ENCODE results near the gene LRRC70. TPM values are rescaled to one million over a fixed set of nuclear protein-coding genes. Genes with fewer than 3 reads are reported as not detected.

The LRRC70 gene
- total RNA-seq, 1 donor from 2014 or later, result 0.84 TPM

- TF ChIP-seq CTCF (IDR thresholded peaks at IDR 0.05), result no peak
- Mint-ChIP-seq H3K9me3 (no peaks in the 10 kb centered on the region), H3K4me3 (no peak overlapping the region), H3K36me3 (ENCODE audit: low read depth) (peaks cover 20% of the 10 kb centered on the region), H3K4me1 (peaks cover 8% of the 10 kb centered on the region), H3K27ac (no peak overlapping the region), H3K27me3 (no peaks in the 10 kb centered on the region)
- POLR2A ChIA-PET, result no interaction called here
- CTCF ChIA-PET, result no interaction called here
- ATAC-seq (ENCODE audit: low read depth) (no peak), DNase-seq (no peak)
- intact Hi-C loops (cut with micrococcal nuclease), result no loop called here
These were observed 3.4 kb downstream of the LRRC70 start for GRCh38 chr5:62581836-62582597.

- CTCF ChIA-PET, result no interaction called here
These were observed 5.8 kb downstream of the LRRC70 start for GRCh38 chr5:62584391-62584790.

GRCh38 chr5:62585306-62585705 is 6.7 kb downstream of the LRRC70 start:
- peaks cover 2% of the 10 kb centered on the region for H3K4me1 Mint-ChIP-seq
- no peak overlapping the region for H3K4me3 Mint-ChIP-seq
- TF ChIP-seq CTCF (IDR thresholded peaks at IDR 0.05), result no peak
- no peaks in the 10 kb centered on the region for H3K27me3 Mint-ChIP-seq
- ChIA-PET CTCF (no interaction called here), POLR2A (no interaction called here)
- peaks cover 43% of the 10 kb centered on the region for H3K36me3 Mint-ChIP-seq (ENCODE audit: low read depth)
- no peaks in the 10 kb centered on the region for H3K9me3 Mint-ChIP-seq
- H3K27ac Mint-ChIP-seq, result no peak overlapping the region
- intact Hi-C loops (cut with micrococcal nuclease), result no loop called here
- ATAC-seq (ENCODE audit: low read depth), result no peak
- no peak for DNase-seq

More at GRCh38 chr5:62584391-62584790, 5.8 kb downstream of the LRRC70 start:
- no peak for TF ChIP-seq CTCF (IDR thresholded peaks at IDR 0.05)
- Mint-ChIP-seq H3K4me3 (no peak overlapping the region), H3K27ac (no peak overlapping the region), H3K27me3 (no peaks in the 10 kb centered on the region), H3K9me3 (no peaks in the 10 kb centered on the region), H3K4me1 (peaks cover 2% of the 10 kb centered on the region), H3K36me3 (ENCODE audit: low read depth) (peaks cover 38% of the 10 kb centered on the region)
- intact Hi-C loops (cut with micrococcal nuclease), result no loop called here
- POLR2A ChIA-PET, result no interaction called here
- ATAC-seq (ENCODE audit: low read depth), result no peak
- no peak for DNase-seq

GRCh38 chr5:62585751-62586150 is 7.1 kb downstream of the LRRC70 start:
- POLR2A ChIA-PET, result no interaction called here
- intact Hi-C loops (cut with micrococcal nuclease), result no loop called here
- DNase-seq (no peak), ATAC-seq (ENCODE audit: low read depth) (no peak)
- Mint-ChIP-seq H3K27ac (no peak overlapping the region), H3K4me3 (no peak overlapping the region), H3K36me3 (ENCODE audit: low read depth) (peaks cover 39% of the 10 kb centered on the region), H3K27me3 (no peaks in the 10 kb centered on the region), H3K4me1 (peaks cover 2% of the 10 kb centered on the region), H3K9me3 (no peaks in the 10 kb centered on the region)
- TF ChIP-seq CTCF (IDR thresholded peaks at IDR 0.05), result no peak
- CTCF ChIA-PET, result no interaction called here

GRCh38 chr5:62587737-62588136 is 9.1 kb downstream of the LRRC70 start:
- Mint-ChIP-seq H3K4me3 (no peak overlapping the region), H3K9me3 (no peaks in the 10 kb centered on the region), H3K36me3 (ENCODE audit: low read depth) (peaks cover 48% of the 10 kb centered on the region), H3K4me1 (peaks cover 8% of the 10 kb centered on the region), H3K27me3 (no peaks in the 10 kb centered on the region), H3K27ac (no peak overlapping the region)
- POLR2A ChIA-PET, result no interaction called here
- no peak for DNase-seq
- no peak for TF ChIP-seq CTCF (IDR thresholded peaks at IDR 0.05)
- intact Hi-C loops (cut with micrococcal nuclease), result no loop called here
- CTCF ChIA-PET, result no interaction called here
- no peak for ATAC-seq (ENCODE audit: low read depth)
